ENCODE measurements around the gene ADORA2B.

The ADORA2B gene

DNA sequence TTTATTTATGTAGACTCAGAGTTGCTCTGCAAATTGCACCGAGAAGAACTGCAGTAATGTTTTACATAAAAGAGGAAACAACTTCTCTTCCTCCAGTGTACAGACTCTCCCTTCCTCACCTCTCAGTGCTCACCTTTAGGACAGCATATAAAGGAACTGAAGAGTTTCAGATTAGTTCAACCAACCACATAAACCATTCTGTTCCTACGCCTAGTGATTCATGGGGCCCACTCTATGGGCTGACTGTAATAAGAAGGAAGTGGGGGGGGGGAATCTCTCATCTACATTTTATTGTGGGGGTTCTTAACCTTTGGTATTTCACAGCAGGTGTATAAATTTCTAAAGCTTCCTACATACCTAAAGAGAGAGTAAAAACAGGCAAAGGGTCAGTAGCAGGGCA, 36.3 kb downstream of the ADORA2B start:
- no peaks in the 10 kb centered on the region for H3K27me3 ChIP-seq (ENCODE audit: insufficient read depth, low read length, poor library complexity, severe bottlenecking)
- H3F3A ChIP-seq (ENCODE audit: low read depth) = no peaks in the 10 kb centered on the region
- no peaks in the 10 kb centered on the region for H3K9me2 ChIP-seq (replicated peaks; ENCODE audit: low read depth, low read length)
- no peak overlapping the region for H3K9ac ChIP-seq (ENCODE audit: low read depth, low read length, poor library complexity, severe bottlenecking)
- no peaks in the 10 kb centered on the region for H4K20me1 ChIP-seq (ENCODE audit: insufficient read depth, low read length, poor library complexity, severe bottlenecking)
- H3K9me3 ChIP-seq (ENCODE audit: insufficient read depth, low read depth, low read length) = no peaks in the 10 kb centered on the region
- H2AFZ ChIP-seq (ENCODE audit: low read length) = no peak overlapping the region
- no peak overlapping the region for H3K4me2 ChIP-seq (ENCODE audit: low read depth, low read length, poor library complexity, severe bottlenecking)
- TF ChIP-seq, protein P1, sequence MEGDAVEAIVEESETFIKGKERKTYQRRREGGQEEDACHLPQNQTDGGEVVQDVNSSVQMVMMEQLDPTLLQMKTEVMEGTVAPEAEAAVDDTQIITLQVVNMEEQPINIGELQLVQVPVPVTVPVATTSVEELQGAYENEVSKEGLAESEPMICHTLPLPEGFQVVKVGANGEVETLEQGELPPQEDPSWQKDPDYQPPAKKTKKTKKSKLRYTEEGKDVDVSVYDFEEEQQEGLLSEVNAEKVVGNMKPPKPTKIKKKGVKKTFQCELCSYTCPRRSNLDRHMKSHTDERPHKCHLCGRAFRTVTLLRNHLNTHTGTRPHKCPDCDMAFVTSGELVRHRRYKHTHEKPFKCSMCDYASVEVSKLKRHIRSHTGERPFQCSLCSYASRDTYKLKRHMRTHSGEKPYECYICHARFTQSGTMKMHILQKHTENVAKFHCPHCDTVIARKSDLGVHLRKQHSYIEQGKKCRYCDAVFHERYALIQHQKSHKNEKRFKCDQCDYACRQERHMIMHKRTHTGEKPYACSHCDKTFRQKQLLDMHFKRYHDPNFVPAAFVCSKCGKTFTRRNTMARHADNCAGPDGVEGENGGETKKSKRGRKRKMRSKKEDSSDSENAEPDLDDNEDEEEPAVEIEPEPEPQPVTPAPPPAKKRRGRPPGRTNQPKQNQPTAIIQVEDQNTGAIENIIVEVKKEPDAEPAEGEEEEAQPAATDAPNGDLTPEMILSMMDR (conservative IDR thresholded peaks at IDR 0.05; ENCODE audit: low read length) = no peak
- TF ChIP-seq EZH2phosphoT487 (IDR thresholded peaks at IDR 0.05; ENCODE audit: borderline replicate concordance) = no peak
- H3K36me3 ChIP-seq (ENCODE audit: insufficient read depth, low read length) = no peaks in the 10 kb centered on the region
- no peak overlapping the region for H3K4me3 ChIP-seq (ENCODE audit: low read length, poor library complexity, severe bottlenecking)
- H3K4me1 ChIP-seq (ENCODE audit: insufficient read depth, low read length, poor library complexity, severe bottlenecking) = peaks cover 12% of the 10 kb centered on the region
- H3K79me2 ChIP-seq (ENCODE audit: insufficient read depth, low read length) = no peaks in the 10 kb centered on the region

DNA sequence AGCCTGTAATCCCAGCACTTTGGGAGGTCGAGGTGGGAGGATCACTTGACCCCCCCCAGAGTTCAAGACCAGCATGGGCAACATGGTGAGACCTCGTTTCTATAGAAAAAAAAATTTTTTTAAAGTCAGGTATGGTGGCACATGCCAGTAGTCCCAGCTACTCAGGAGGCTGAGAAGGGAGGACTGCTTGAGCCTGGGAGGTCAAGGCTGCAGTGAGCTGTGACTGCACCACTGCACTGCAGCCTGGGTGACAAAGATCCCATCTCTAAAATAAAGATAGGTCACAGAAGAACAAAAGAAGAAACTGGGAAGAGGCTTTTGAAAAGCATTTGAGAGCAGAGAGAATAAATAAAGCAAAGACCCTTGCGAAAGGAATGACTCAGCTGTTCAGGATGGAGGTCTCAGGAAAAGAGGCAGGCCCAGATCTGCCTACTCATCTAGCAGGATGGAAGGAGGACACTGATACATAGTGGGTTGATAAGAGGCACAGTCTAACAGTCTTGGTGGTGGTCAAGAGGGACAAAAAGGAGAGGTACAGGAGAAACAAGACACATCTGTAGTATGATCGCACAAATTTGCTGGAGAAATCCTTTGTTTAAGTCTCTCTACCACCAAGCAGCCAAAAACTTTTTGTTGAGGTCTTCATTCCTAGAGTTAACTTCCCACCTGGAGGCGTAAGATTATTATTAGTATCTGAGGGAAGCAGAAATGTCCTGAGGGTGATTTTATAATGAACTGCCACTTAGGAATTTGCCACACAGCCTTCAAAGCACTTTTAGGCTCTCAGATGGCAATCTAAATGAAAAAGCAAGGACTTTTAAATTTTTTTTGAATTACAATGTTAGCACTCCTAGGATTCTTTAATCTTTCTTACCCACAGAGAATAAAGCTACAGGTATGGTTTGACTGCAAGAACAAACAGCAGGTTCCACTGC, 37.0 kb downstream of the ADORA2B start:
- no peaks in the 10 kb centered on the region for H3K79me2 ChIP-seq (ENCODE audit: insufficient read depth, low read length)
- H3K4me2 ChIP-seq (ENCODE audit: low read depth, low read length, poor library complexity, severe bottlenecking) = no peak overlapping the region
- no peaks in the 10 kb centered on the region for H3K27me3 ChIP-seq (ENCODE audit: insufficient read depth, low read length, poor library complexity, severe bottlenecking)
- H3K9ac ChIP-seq (ENCODE audit: low read depth, low read length, poor library complexity, severe bottlenecking) = no peak overlapping the region
- H4K20me1 ChIP-seq (ENCODE audit: insufficient read depth, low read length, poor library complexity, severe bottlenecking) = no peaks in the 10 kb centered on the region
- H3K9me3 ChIP-seq (ENCODE audit: insufficient read depth, low read depth, low read length) = no peaks in the 10 kb centered on the region
- H2AFZ ChIP-seq (ENCODE audit: low read length) = no peak overlapping the region
- H3K4me1 ChIP-seq (ENCODE audit: insufficient read depth, low read length, poor library complexity, severe bottlenecking) = peaks cover 12% of the 10 kb centered on the region
- H3K4me3 ChIP-seq (ENCODE audit: low read length, poor library complexity, severe bottlenecking) = no peak overlapping the region
- no peak for TF ChIP-seq EZH2phosphoT487 (IDR thresholded peaks at IDR 0.05; ENCODE audit: borderline replicate concordance)
- TF ChIP-seq, protein P1 (conservative IDR thresholded peaks at IDR 0.05; ENCODE audit: low read length) = no peak
- no peaks in the 10 kb centered on the region for H3K36me3 ChIP-seq (ENCODE audit: insufficient read depth, low read length)
- no peaks in the 10 kb centered on the region for H3F3A ChIP-seq (ENCODE audit: low read depth)
- H3K9me2 ChIP-seq (replicated peaks; ENCODE audit: low read depth, low read length) = no peaks in the 10 kb centered on the region

DNA sequence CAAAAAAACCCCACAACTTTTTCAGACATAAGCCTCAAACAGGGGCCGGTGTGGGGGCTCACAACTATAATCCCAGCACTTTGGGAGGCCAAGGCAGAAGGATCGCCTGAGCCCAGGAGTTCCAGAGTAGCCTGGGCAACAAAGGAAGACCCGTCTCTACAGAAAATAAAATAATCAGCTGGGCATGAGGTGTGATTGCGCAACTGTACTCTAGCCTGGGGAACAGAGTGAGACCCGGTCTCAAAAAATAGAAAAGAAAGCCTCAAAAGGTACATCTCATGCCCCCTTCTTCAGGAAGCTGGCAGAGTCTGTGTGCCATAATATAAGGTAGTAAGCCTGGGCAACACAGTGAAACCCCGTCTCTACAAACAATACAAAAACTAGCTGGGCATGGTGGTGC, 51.4 kb downstream of the ADORA2B start:
- Histone ChIP-seq H3K4me2 (ENCODE audit: low read depth, low read length, poor library complexity, severe bottlenecking) (no peak overlapping the region), H3K79me2 (ENCODE audit: insufficient read depth, low read length) (peaks cover 14% of the 10 kb centered on the region), H3K4me1 (ENCODE audit: insufficient read depth, low read length, poor library complexity, severe bottlenecking) (peaks cover 13% of the 10 kb centered on the region), H3K9me2 (replicated peaks; ENCODE audit: low read depth, low read length) (no peaks in the 10 kb centered on the region), H4K20me1 (ENCODE audit: insufficient read depth, low read length, poor library complexity, severe bottlenecking) (peaks cover 13% of the 10 kb centered on the region), H3K4me3 (ENCODE audit: low read length, poor library complexity, severe bottlenecking) (no peak overlapping the region), H3K36me3 (ENCODE audit: insufficient read depth, low read length) (no peaks in the 10 kb centered on the region), H3K9ac (ENCODE audit: low read depth, low read length, poor library complexity, severe bottlenecking) (no peak overlapping the region), H3F3A (ENCODE audit: low read depth) (peaks cover 5% of the 10 kb centered on the region; the same call in 1 of the 2 replicates), H2AFZ (ENCODE audit: low read length) (no peak overlapping the region), H3K9me3 (ENCODE audit: insufficient read depth, low read depth, low read length) (no peaks in the 10 kb centered on the region), H3K27me3 (ENCODE audit: insufficient read depth, low read length, poor library complexity, severe bottlenecking) (no peaks in the 10 kb centered on the region)
- TF ChIP-seq, protein P1 (conservative IDR thresholded peaks at IDR 0.05; ENCODE audit: low read length) = no peak
- TF ChIP-seq EZH2phosphoT487 (IDR thresholded peaks at IDR 0.05; ENCODE audit: borderline replicate concordance) = no peak

All from Loucy (cell line).